Skin of body (tissue), 2 donors: ENCODE results near the gene CCDC197. TPM values are rescaled to one million over a fixed set of nuclear protein-coding genes. Genes with fewer than 3 reads are reported as not detected.

ENCODE experiments used
- DNase-seq: peaks from one replicate; lab custom pipeline; 2025; lab: John Stamatoyannopoulos, UW
- total RNA-seq: library from RNA; depleted of rRNA; stranded (reverse); fragments of >200 nt; gene quantifications from one replicate; pipeline ENCODE4 v1.2.3, GENCODE V29; 2014

CCDC197 gene
- total RNA-seq, 1 donor from 2014 or later: not detected

DNA sequence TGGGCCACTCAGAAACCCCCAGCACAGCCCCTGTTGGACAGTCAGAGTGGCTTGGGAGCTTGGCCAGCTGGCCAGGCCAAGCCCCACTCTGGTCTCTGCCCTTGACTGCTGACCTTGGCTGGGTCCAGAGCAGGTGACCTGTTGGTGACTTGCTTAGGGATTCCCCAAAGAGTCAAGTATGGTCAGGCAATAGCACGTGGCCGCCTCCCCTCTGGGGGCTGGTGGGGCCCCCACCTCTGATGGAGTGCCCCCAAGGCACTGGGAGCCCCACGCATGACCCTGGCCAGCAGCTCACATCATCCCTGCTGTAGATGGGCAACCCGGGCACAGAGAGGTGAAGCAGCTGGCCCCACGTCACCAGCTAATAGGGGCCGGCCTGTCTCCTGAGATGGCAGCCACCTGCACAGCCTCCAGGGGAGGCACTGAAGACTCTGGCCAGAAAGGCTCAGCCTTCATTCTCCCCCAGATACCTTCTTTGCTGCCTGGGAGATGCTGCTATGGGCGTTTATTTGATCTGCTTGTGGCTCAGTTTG is 1.8 kb downstream of the CCDC197 start:
- no peak for DNase-seq

DNA sequence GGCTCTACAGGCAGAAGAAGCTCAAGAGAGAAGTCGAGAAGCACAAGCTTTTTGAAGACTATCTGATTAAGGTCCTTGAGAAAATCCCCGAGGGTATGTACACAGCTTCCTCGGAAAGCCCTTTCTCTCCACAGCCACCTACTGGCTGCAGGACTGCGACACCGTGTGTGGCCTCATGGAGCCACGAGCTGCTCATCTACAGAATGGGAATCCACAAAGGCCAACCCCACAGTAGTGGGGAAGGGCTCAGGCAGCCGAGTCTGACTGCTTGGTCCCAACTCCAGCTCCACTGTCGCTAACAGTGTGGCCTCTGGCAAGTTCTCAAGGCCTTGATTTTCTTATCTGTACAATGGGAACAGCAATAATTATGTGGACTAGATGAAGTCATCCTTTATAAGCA is 2.5 kb downstream of the CCDC197 start:
- DNase-seq: no peak

DNA sequence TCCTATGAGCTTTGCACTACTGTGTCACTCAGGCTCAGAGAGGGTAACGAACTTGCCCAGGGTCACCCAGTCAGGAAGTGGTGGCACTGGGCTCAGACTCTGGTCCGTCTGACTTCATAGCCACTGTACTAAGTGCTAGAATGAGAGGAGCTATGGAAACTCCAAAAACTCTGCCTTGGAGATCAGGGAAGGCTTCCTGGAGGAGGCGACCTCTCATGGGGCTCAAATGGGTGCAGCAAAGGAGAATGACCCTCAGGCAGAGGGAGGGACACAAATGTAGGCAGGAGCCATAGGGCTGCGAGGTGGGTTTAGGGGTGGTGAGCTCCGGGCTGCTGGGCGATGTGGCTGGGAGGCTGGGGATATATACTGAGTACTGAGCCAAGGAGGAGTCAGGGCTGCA is 3.2 kb downstream of the CCDC197 start:
- DNase-seq: no peak

DNA sequence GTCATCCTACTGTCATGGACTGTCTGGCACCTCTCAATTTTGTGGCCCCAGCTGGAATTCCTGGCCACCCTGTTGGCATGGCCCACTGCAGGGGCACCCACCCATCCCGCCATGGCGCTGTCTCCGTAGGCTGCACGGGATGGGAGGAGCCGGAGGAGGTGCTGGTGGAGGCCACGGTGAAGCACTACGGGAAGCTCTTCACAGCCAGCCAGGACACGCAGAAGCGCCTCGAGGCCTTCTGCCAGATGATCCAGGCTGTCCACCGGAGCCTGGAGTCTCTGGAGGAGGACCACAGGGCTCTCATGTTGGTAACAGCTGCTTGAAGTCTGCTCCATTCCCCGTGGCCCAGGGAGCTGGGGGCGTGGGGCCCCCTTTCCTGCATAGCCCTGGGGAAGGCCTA is 3.9 kb downstream of the CCDC197 start:
- DNase-seq: no peak

GRCh38 chr14:94001501-94002396 is 4.6 kb downstream of the CCDC197 start:
- DNase-seq: no peak

DNA sequence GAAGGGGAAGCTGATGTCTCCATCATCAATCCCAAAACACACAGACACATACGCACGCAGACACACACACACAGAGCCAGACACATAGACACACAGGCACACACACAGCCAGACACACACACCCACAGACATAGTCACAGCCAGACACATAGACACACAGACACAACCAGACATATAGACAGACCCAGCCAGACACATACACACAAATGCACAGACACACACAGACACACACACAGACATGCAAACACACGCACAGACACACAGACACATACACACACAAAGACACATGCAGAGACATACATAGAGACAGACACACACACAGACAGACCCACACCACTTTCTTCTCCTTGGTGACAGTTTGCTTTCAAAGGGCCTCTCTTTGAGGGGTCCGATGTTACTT is 6.3 kb downstream of the CCDC197 start:
- no peak for DNase-seq

DNA sequence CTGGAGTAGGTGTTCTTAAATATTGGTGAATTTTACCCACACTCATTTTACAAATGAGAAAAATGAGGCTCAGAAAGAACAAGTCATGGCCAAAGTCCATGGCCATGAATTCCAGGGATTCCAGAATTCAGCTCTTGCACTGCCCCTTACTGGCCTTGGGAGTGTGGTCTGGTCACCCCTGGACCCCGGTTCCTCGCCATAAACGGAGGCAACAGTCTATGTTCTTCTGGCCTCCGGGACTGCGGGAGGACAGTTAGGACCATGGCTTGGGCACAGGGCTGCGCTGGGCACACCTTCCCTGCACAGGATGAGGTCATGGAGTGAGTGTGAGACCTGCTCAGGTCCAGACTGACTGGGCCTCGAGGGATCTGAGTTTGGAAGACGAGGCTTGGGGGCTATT is 6.9 kb downstream of the CCDC197 start:
- no peak for DNase-seq

DNA sequence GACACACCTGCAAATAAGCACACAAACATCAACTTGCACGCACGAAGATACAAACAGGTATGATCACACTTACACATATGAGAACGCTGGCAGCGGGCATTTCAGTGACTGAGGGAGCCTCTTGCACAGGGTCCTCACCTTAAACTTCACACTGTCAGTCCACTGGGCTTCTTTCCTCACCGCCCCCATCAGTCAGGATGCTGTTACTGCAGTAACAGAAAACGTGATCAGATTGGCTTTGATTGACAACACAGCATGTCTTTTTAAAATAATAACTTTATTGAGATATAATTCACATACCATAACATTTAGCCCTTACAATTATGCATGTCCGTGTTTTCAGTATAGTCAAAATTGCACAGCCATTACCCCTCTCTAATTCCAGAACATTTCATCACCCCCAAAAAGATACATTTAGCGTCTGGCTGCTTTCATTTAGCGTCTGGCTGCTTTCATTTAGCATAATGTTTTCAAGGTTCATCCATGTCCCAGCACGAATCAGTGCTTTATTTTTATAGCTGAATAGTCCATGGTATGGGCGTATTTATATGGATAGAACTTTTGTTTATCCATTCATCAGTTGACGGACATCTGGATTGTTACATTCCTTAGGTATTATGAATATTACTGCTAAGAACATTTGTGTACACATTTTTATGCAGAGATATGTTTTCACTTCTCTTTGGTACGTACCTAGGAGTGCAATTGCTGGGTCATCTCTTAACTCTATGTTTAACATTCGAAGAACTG is 8.4 kb downstream of the CCDC197 start:
- no peak for DNase-seq

GRCh38 chr14:94008234-94008633 is 11.1 kb downstream of the CCDC197 start:
- no peak for DNase-seq

DNA sequence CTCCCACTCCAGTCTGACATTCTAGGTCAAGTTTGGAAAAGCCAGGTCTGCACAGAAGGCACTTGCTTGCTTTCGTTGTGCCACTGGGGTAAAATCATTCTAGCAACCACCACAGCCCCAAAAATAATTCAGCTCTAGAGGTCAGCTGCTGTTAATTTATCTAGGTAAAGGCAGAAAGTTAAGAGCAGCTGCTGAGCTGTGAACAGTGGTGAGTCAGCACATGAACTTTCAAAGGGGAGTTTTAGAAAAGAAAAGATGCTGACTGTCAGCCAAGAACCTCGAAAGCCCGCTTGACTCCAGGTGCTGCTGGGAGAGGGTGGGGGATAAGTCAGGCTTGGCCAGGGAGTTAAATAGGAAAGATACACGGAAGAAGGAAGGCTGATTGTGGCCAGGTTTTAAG is 12.7 kb downstream of the CCDC197 start:
- DNase-seq: no peak

GRCh38 chr14:94010625-94011024 is 13.5 kb downstream of the CCDC197 start:
- DNase-seq: no peak

GRCh38 chr14:94011795-94012194 is 14.7 kb downstream of the CCDC197 start:
- DNase-seq: peak; percentile 5

DNA sequence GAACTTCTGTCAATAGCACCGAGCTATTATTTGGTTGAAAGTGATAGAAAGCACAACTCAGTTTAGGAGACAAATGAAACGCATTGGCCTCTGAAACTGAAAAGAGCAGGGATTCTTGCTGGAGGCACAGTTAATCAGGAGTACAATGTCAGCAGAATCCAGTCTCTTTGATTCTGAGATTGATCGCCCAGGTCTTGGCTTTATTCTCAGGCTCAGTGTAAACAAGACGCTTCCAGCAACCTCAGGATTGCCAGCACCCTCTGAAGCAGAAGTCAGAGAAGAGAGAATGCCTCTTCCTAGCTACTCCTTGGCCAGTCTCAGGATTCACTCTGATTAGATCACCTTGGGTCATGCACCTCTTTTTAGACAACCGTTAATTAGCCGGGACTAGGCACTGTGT is 17.3 kb downstream of the CCDC197 start:
- DNase-seq: no peak

DNA sequence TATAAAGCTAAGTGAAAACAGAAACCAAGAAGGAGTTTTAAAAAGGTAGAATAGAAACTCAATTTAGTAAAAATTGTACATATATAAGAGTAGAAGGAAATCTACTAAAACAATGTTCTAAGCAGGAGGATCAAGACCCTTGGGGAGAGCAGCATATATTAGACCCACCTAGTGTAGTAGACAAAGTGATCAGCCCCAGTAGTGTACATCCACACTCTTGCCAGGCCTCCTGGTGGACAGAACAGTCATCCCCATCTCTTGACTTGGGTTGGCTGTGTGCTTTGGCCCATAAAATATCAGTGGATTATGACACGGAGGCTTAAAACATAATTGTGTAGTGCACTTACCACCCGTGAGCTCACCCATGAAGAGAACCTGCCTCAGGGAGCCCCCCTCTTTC is 18.1 kb downstream of the CCDC197 start:
- no peak for DNase-seq

DNA sequence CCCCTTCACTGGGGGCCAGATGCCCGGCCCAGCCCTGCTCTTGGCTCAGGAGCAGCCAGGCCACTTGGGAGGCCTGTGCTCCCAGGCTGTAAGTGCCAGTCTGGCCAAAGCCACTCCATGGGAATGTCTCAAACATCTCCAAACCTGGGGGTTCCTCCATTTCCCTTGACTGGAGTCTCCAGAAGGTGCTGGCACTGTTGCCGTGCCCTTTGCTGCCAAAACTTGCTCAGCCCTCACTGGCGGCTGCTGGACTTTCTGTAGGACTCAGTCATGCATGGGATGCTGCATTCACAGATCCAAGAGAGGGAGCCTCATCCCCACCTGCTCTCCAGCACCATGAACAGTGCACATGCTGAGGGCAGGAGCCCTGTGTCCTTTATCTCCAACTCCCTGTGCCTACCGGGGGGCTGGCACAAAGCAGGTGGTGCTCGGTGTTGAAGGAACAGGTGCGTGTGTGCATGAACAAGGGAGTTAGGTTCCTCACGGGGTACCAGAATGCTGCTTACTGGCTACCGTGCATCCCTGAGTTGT is 19.4 kb downstream of the CCDC197 start:
- no peak for DNase-seq

DNA sequence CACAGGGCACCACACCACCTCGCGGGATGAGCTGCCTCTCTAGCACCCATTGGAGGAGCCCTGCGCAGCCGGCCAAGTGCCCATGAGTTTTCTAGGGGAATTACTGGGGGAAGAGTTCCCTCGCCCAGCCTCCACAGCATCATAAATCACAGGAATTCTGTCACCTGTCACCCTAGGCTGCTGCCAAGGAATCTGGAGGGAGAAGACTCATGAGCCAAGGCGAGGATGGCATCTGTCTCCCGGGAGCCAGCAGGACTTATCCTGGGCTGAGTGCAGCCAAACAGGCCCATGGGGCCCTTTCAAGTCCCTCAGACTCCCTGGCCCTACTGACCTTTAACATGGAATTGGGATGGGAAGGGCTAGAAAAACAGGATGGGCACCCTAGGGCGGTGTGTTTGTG is 21.2 kb downstream of the CCDC197 start:
- DNase-seq: no peak

GRCh38 chr14:94019329-94019728 is 22.2 kb downstream of the CCDC197 start:
- DNase-seq: no peak

DNA sequence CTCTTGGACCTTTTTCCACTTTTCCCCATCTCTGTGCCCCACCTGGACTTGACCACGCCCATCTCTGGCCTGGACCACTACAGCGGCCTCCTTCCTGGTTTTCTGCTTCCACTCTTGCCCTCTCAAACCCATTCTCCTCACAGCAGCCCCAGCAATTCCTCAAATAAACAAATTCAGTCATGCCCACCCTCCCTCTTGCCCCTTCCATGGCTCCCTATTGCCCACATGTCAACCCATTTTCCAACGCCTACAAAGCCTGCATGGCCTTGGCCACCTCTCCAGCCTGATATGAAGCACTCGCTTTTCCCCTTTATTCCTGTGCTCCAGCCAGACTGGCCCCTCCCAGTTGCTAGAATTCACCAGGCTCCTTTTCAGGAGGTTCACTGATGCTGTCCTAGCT is 23.2 kb downstream of the CCDC197 start:
- DNase-seq: no peak

- no peak for DNase-seq
Measured at GRCh38 chr14:94021001-94021400, 23.9 kb downstream of the CCDC197 start.

DNA sequence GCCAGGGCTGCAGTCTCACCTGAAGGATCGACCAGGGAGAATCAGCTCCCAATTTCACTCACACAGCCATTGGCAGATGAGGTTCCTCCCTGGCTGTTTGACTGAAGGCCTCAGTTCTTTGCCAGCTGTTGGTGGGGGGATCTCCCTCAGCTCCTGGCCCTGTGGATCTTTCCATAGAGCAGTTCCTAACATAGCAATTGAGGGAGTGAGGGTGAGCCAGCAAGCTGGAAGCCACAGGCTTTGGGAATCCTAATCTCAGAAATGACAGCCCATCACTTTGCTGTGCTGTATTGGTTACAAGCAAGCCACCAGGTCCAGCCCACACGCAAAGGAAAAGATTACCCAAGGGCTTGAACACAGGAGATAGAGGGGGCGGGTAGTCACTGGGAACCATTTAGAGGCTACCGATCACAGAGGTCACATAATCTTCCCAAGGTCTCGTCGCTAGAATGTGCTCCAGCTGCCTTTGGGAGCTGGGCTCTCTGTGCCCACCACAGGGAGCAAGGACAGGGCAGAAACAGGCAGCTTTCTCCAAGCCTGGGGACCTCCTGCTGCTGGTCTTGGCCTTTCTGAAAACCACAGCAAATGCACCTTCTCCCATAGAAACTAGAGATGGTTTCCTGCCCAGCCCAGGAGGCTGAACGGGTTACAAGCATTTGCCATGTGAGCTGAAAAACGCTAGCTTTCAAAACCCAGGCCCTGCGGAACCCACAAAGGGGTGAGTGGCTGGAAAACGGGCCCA is 24.5 kb downstream of the CCDC197 start:
- no peak for DNase-seq
